Stimulated activated CD4-positive, alpha-beta T cell treated with anti-CD3 and anti-CD28 coated beads, Interleukin-4, amount 100 ng/mL, for 48 hours (primary cell): ENCODE results near the gene LRRC74A.
A peak's percentile ranks its signal among the peaks of the same experiment; 100 is the strongest.

Experiments used
- DNase-seq, 2 donors: peaks; one replicate each; pipeline ENCODE4 v3.0.0-alpha.2; 2020; ENCODE audit warnings: low read depth in 2 of 2

Gene LRRC74A

DNA sequence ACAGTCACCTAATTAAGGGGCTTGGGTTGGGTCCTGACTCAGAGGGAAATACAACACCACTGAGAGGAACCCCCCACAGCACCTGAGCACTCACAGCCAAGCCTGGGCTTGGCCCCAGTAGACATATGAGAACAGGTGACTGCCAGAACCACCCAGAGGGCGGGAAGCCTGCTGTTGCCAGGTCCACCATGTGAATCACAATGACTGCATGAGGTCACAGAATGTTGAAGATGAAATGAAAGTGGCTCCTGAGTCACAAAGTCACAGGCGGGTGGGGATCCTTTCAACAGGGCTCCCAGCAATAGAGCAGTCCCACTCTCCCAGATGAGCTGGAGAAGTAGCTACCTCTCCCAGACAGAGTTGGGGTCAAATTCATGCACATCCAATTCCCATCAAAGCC lies at the start of gene LRRC74A:
Gene LRRC74A (plus strand): TSS at position 287 of the 400 bp plus-strand sequence. CDS start 290 bp downstream, outside the sequence.
- no peak for DNase-seq

DNA sequence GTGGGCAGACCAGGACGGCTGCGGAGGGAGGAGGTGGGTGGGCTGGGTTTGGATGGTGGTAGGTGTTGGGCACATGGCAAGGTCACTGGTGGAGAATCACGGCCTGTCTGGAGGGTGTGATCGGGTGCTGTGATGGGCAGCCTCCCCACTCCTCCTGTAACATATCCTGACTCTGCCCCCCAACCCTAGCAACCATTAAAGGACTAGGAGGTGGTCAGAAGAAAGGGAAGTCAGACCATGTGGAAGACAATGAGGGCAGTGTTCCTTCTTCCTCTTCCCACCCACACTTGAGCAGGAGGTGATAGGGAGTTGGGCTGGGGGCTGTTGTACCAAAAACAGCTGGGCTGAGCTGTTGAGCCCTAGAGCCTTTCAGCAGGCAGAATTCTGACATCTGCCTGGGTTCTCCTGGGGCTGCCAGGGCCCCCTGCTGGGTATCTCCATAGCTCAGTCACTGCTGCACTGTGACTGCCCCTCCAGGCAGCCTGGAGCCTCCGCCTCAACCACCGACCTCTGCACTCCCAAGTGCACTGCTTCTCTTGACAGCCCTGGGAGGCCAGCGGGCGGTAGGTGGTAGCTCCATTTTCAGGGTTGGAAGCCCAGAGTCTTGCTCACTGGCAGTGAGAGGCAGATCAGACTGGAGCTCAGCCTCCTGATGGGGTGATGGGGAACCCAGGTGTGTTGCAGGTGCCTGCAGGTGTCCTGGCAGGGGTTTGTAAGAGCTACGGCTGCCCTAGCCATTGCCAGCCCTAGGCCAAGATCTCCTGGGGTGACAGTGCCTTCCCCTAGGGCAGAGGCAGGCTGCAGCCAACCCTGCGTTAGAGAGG lies 49.6 kb upstream of the LRRC74A start:
- no peak for DNase-seq

DNA sequence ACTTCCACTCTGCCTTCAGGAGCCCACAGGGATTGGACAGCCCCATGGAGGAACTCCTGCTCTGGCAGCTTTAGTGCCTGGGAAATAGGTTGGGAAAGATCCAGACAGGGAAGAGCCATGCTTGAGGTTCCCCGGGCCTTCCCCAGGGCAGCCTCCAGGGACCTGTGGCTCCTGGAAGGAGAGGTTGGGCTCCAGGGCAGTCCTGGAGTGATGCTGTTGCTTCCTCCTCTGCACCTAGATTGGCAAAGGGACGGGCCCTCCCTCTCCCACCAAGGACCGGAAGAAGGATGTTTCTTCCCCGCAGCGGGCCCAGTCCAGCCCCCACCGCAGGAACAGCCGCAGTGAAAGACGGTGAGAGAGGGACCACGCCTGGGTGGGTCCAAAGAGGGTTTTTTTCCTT lies 48.5 kb upstream of the LRRC74A start:
- DNase-seq: no peak

- no peak for DNase-seq
Observed at GRCh38 chr14:76778546-76779215, 47.5 kb upstream of the LRRC74A start.

GRCh38 chr14:76779221-76780057 lies 46.8 kb upstream of the LRRC74A start:
- no peak for DNase-seq

DNA sequence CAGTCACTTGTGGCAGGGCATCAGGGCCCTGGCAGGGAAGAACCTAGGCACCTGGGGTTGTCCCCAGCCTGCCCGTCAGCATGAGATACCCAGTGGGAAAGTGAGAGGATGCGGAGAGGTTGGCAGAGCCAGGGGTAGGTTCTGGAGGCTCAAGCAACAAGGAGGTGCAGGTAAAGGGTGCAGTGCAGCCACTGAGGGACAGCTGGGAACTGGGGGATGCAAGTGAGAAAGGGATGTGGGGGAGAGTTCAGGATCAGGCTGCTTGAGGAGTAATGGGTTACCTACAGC lies 46.2 kb upstream of the LRRC74A start:
- no peak for DNase-seq

DNA sequence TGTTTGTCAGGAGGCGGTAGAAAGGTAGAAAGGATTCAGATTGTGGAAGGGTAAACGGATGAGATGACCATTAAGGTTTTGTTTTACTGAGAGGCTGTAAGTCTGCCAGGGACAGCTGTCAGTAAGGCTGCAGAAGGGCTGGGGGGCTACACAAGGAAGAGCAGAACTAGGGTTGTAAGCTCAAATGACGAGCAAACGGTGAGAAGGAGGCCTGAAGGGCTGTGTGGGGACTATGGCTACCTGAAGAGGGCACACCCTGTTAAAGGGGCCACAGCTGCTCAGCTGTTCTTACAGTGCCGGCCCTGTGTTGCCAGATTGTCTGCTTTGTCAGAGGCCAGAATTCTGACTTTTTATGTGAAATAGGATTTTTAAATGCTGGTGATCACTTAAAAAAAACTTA lies 45.8 kb upstream of the LRRC74A start:
- no peak for DNase-seq

GRCh38 chr14:76780875-76781647 lies 45.1 kb upstream of the LRRC74A start:
- no peak for DNase-seq

DNA sequence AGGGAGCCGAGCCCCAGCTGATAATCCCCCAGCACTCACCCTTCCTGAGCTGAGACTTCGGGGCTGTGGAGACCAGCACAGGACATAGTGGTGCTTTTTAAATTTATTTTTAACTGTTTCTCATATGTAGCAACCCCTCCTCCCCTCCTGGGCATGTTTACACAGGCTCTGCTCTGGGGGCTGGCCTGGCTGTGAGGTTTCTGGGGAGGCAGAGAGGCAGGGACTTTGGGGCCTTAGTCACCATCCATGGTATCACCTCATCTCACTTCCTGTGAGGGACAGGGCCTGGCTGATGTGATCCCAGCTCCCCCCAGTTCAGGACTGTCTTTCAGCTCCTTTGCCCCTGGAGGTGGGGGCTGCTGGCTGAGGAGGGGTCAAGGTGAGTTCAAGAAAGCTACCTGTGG lies 44.6 kb upstream of the LRRC74A start:
- no peak for DNase-seq

DNA sequence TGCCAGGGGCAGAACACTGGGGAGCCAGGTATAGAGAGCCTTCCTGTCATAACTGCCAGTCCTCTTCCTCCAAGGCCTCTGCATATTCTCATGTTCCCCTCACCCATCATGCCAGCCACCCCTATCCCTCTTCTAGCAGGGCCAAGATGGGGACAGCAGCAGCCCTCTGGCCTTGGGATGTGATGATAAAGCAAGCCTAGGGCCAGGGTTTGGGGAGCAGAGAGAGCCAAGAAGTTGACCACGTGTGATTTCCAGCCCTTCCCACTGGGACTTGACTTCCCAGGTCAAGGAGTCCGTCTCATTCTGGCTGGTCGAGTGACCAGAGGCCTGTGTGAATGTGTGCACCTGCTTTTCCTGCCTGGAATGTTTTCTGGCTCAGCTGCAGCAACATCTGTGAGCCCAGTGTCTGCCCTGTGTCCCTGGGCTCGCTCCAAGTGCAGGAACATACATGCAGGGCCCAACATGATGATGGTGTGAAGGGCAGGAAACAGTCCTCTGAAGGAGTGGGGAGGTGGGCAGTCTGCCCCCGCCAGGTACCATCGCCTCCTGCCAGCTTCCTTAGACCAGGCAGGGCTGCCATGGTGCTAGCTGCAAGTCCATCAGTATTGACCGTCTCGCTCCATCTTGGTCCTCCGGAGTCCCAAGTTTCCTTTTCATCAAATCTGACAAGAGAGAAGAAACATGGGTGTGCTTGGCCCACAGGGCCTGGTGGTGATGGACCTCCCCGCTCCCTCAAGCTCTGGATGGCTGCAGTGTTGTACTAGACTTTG lies 43.9 kb upstream of the LRRC74A start:
- no peak for DNase-seq

- DNase-seq: no peak
Observed at GRCh38 chr14:76782885-76783566, 43.2 kb upstream of the LRRC74A start.

DNA sequence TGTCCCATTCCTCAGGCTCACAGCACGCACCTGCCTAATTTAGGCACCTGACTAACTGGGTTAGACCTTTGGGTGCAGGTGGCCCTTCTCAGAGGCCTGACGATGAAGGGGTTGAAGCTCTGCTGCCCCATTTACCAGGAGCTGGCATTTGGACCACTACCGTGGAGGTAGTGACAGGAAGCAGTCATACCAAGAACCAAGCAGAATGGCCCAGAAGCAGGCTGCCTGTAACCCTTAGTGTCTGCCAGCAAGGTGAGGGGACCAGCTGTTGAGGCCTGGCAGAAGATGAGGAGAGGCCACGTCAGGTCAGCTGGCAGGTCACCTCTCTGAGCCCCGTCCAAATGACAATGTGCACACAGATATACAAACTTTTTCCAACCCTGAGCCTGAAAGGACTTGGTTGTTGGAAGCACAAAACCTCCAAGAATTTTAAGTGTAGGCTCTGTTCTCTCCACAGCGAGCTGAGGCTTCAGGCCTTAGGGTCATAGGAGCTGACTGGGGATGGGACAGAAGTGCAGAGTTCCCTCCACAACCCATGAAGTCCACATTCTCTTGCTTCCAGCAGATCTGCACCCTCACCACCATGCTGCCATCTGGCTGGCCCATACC lies 41.8 kb upstream of the LRRC74A start:
- no peak for DNase-seq

GRCh38 chr14:76784881-76785280 lies 41.3 kb upstream of the LRRC74A start:
- peak; percentile 35 to 58 for DNase-seq

GRCh38 chr14:76786601-76787000 lies 39.6 kb upstream of the LRRC74A start:
- DNase-seq: no peak

- DNase-seq: no peak
Observed at GRCh38 chr14:76792422-76792821, 33.8 kb upstream of the LRRC74A start.

GRCh38 chr14:76793324-76793723 lies 32.9 kb upstream of the LRRC74A start:
- DNase-seq: no peak

- no peak for DNase-seq
Observed at GRCh38 chr14:76793956-76794355, 32.3 kb upstream of the LRRC74A start.

- DNase-seq: no peak
Observed at GRCh38 chr14:76806446-76806845, 19.8 kb upstream of the LRRC74A start.

DNA sequence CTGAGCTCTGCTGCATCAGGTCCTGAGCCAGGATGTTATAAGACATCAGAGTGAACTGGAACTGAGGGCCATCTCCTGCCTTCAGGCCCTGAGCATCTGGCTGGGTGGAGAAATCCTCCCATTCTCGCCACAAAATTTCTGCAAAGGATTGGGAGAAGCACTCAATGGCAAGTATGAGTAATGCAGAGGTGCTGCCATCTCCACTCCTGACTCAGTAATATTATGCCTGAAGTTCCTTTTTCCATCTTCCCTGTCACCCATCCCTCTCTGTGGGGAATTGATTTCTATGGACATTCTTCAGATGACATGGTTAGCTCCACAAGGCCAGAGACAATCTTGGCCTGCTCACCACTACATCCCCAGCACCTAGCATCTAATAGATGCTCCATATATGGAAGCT lies 18.2 kb upstream of the LRRC74A start:
- DNase-seq: no peak

DNA sequence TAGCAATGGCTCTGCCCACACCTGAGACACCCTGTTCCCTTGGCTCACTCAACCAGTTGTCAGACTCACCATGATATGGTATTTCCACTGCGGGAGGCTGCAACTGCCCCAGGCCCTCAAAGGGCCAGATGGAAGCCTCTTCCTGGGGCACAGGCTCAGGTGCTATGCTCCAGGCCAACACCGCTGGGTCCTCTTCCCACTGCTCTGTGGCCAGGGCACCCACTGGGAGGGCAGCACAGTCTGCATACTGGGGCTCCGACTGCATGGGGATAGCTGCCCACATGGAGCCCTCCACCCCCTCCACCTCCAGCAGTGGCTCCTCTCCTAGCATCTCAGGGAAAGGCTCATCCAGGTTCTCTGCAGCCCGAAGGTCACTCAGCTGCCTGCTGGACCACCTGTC lies 17.2 kb upstream of the LRRC74A start:
- DNase-seq: no peak
